Esophagus squamous epithelium (tissue), 4 donors: ENCODE data around the gene FILIP1L.

Experiments
- CTCF ChIP-seq, 6 experiments: fragments of 450-650 bp in 4 of 6; fragments of 200-600 bp in 2 of 6; sonication (generic) in 2 of 6; IDR thresholded peaks; one replicate each; pipeline ENCODE4 v1.5.1; 2016 to 2019; ENCODE audit warnings: antibody characterized with exemption in 6 of 6, mild to moderate bottlenecking in 4 of 6, moderate library complexity in 4 of 6
- POLR2A ChIP-seq, 4 donors: fragments of 450-650 bp; IDR thresholded peaks; one replicate each; pipeline ENCODE4 v1.6.1; 2017; ENCODE audit warnings: antibody characterized with exemption in 4 of 4, mild to moderate bottlenecking in 4 of 4, moderate library complexity in 3 of 4

DNA sequence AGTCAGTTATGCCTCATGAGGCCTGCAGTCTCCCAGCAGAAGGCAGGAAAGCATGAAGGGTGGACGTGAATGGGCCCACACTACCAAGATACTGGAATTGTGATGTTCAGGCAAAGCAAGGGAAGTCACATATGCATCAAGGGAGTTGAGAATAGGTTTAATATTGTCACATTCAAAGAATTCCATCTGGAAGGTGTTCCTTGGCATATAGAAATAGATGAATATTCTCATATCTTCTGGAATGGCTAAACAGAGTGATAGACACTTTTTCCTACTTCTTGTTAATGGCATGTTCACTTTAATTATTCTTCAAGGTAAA lies 193.0 kb downstream of the FILIP1L start:
- TF ChIP-seq CTCF (IDR thresholded peaks at IDR 0.05), result no peak
- TF ChIP-seq POLR2A (IDR thresholded peaks at IDR 0.05), result no peak
